Stimulated activated CD8-positive, alpha-beta memory T cell treated with anti-CD3 and anti-CD28 coated beads, Interleukin-15, amount 100 ng/mL, for 24 hours (primary cell): ENCODE results near the gene ZC3H18.

Experiments used
- DNase-seq: peaks from one replicate; pipeline ENCODE4 v3.0.0-alpha.2; 2020; ENCODE audit warnings: low read depth

The ZC3H18 gene

GRCh38 chr16:88623858-88624257 is 53.7 kb downstream of the ZC3H18 start:
- no peak for DNase-seq

GRCh38 chr16:88624481-88624880 is 54.3 kb downstream of the ZC3H18 start:
- DNase-seq, result no peak

GRCh38 chr16:88624977-88625576 is 54.9 kb downstream of the ZC3H18 start:
- no peak for DNase-seq

GRCh38 chr16:88626646-88627045 is 56.4 kb downstream of the ZC3H18 start:
- no peak for DNase-seq

- DNase-seq, result no peak
Observed at GRCh38 chr16:88627531-88628411, 57.6 kb downstream of the ZC3H18 start.

- no peak for DNase-seq
Observed at GRCh38 chr16:88628512-88628974, 58.3 kb downstream of the ZC3H18 start.

GRCh38 chr16:88629835-88630234 is 59.6 kb downstream of the ZC3H18 start:
- DNase-seq, result no peak

GRCh38 chr16:88630433-88630832 is 60.2 kb downstream of the ZC3H18 start:
- DNase-seq, result no peak

- DNase-seq, result no peak
Observed at GRCh38 chr16:88630941-88631340, 60.7 kb downstream of the ZC3H18 start.

- no peak for DNase-seq
Observed at GRCh38 chr16:88631384-88631783, 61.2 kb downstream of the ZC3H18 start.

- DNase-seq, result no peak
Observed at GRCh38 chr16:88631920-88632586, 61.9 kb downstream of the ZC3H18 start.

- no peak for DNase-seq
Observed at GRCh38 chr16:88632587-88632930, 62.4 kb downstream of the ZC3H18 start.

- DNase-seq, result no peak
Observed at GRCh38 chr16:88633684-88634140, 63.5 kb downstream of the ZC3H18 start.

GRCh38 chr16:88634141-88634993 is 64.2 kb downstream of the ZC3H18 start:
- DNase-seq, result no peak

GRCh38 chr16:88634994-88635670 is 64.9 kb downstream of the ZC3H18 start:
- no peak for DNase-seq

GRCh38 chr16:88635671-88636319 is 65.6 kb downstream of the ZC3H18 start:
- DNase-seq, result no peak

- DNase-seq, result no peak
Observed at GRCh38 chr16:88636488-88637265, 66.5 kb downstream of the ZC3H18 start.

- DNase-seq, result no peak
Observed at GRCh38 chr16:88638323-88639230, 68.4 kb downstream of the ZC3H18 start, which contains the start of gene IL17C. IL17C (plus strand) TSS chr16:88638572; CDS start chr16:88638642, 70 bp downstream.
